HepG2 (cell line): ENCODE measurements around the gene CCDC7. TPM values are rescaled to one million over a fixed set of nuclear protein-coding genes. Genes with fewer than 3 reads are reported as not detected.

Experiments used
- DMAP1 ChIP-seq: IDR thresholded peaks from 2 replicates; pipeline ENCODE4 v1.6.1; 2016
- HOXD1 ChIP-seq: sonication (generic); formaldehyde crosslinking; IDR thresholded peaks from 2 replicates; pipeline ENCODE4 v1.5.0; 2020; ENCODE audit warnings: missing genetic modification reagents
- IRX3 ChIP-seq: sonication (generic); formaldehyde crosslinking; IDR thresholded peaks from 2 replicates; pipeline ENCODE4 v1.8.1; 2023; ENCODE audit warnings: mild to moderate bottlenecking, low read depth, missing genetic modification reagents, borderline replicate concordance
- ISL2 ChIP-seq: sonication (generic); formaldehyde crosslinking; IDR thresholded peaks from 2 replicates; pipeline ENCODE4 v1.5.0; 2020; ENCODE audit warnings: missing genetic modification reagents
- KDM1A ChIP-seq: IDR thresholded peaks from 2 replicates; pipeline ENCODE4 v1.6.1; 2016; ENCODE audit warnings: missing compliant biosample characterization
- KMT2B ChIP-seq: IDR thresholded peaks from 2 replicates; pipeline ENCODE4 v1.6.1; 2016; ENCODE audit warnings: missing genetic modification reagents, missing compliant biosample characterization
- MEF2D ChIP-seq: sonication (generic); formaldehyde crosslinking; IDR thresholded peaks from 2 replicates; pipeline ENCODE4 v1.5.1; 2020; ENCODE audit warnings: mild to moderate bottlenecking, missing genetic modification reagents
- NBN ChIP-seq: fragments of 450-650 bp; conservative IDR thresholded peaks from 2 replicates; pipeline ENCODE4 v1.6.1; 2017
- NCOA2 ChIP-seq: sonication (generic); formaldehyde crosslinking; IDR thresholded peaks from 2 replicates; pipeline ENCODE4 v1.8.0; 2022; ENCODE audit warnings: inconsistent platforms
- NR2C2 ChIP-seq: sonication (generic); formaldehyde crosslinking; IDR thresholded peaks from 2 replicates; pipeline ENCODE4 v1.4.0; 2020; ENCODE audit warnings: missing genetic modification reagents, mild to moderate bottlenecking, moderate library complexity, borderline replicate concordance
- PAWR ChIP-seq: sonication (generic); formaldehyde crosslinking; IDR thresholded peaks from 2 replicates; pipeline ENCODE4 v1.4.0; 2020; ENCODE audit warnings: missing genetic modification reagents, mild to moderate bottlenecking, borderline replicate concordance
- RFX1 ChIP-seq: fragments of 450-650 bp; IDR thresholded peaks from 2 replicates; pipeline ENCODE4 v1.6.1; 2017
- SALL1 ChIP-seq: sonication (generic); formaldehyde crosslinking; IDR thresholded peaks from 2 replicates; pipeline ENCODE4 v1.8.0; 2022; ENCODE audit warnings: mild to moderate bottlenecking, missing genetic modification reagents
- TAF15 ChIP-seq: fragments of 200-400 bp; formaldehyde crosslinking; IDR thresholded peaks from one replicate; pipeline ENCODE4 v1.6.1; 2018; ENCODE audit warnings: mild to moderate bottlenecking, low read depth, low read length; ENCODE audit not compliant: poor library complexity, severe bottlenecking
- YEATS2 ChIP-seq: sonication (generic); formaldehyde crosslinking; IDR thresholded peaks from 2 replicates; pipeline ENCODE4 v1.4.0; 2020; ENCODE audit warnings: missing genetic modification reagents, borderline replicate concordance
- ZNF652 ChIP-seq: IDR thresholded peaks from 2 replicates; pipeline ENCODE4 v1.6.1; 2016; ENCODE audit warnings: low read depth, borderline replicate concordance
- ZNF678 ChIP-seq: sonication (generic); formaldehyde crosslinking; IDR thresholded peaks from 2 replicates; pipeline ENCODE4 v1.4.0; 2020; ENCODE audit warnings: mild to moderate bottlenecking, missing genetic modification reagents
- ZNF816 ChIP-seq: sonication (generic); formaldehyde crosslinking; IDR thresholded peaks from 2 replicates; pipeline ENCODE4 v1.8.0; 2022; ENCODE audit warnings: missing genetic modification reagents, mild to moderate bottlenecking, borderline replicate concordance
- polyA plus RNA-seq, 8 experiments: library from polyadenylated mRNA; depleted of rRNA in 3 of 8; stranded (reverse) in 7 of 8; unstranded in 1 of 8; fragments of >200 nt; fragmentation: Illumina TruSeq in 4 of 8; extraction: Trizol in 4 of 8; gene quantifications; 2 replicates each; pipeline versions ENCODE4 v1.2.1 to v1.2.3, GENCODE V29; 2011 to 2016; ENCODE audit warnings: low read depth in 4 of 8, missing spikeins in 1 of 8, mixed read lengths in 1 of 8; ENCODE audit not compliant: insufficient read depth in 1 of 8
- total RNA-seq, 5 experiments: library from RNA; depleted of rRNA; stranded (reverse); fragments of >200 nt; fragmentation: Illumina TruSeq; extraction: Trizol; gene quantifications; 2 replicates each; pipeline ENCODE4 v1.2.3, GENCODE V29; 2016; ENCODE audit warnings: low read depth in 1 of 5
- TF ChIP-seq, protein P1 (sequence below): sonication (generic); formaldehyde crosslinking; IDR thresholded peaks from 2 replicates; pipeline ENCODE4 v1.5.0; 2020; ENCODE audit warnings: mild to moderate bottlenecking, missing genetic modification reagents
- TF ChIP-seq, protein P2 (sequence below): sonication (generic); formaldehyde crosslinking; IDR thresholded peaks from 2 replicates; pipeline ENCODE4 v1.4.0; 2020; ENCODE audit warnings: missing genetic modification reagents, mild to moderate bottlenecking, borderline replicate concordance
- TF ChIP-seq, protein P3 (sequence below): sonication (generic); formaldehyde crosslinking; IDR thresholded peaks from 2 replicates; pipeline ENCODE4 v1.5.0; 2020; ENCODE audit warnings: missing genetic modification reagents, mild to moderate bottlenecking, borderline replicate concordance
- TF ChIP-seq, protein P4 (sequence below): sonication (generic); formaldehyde crosslinking; IDR thresholded peaks from 2 replicates; pipeline ENCODE4 v1.9.0; 2022; ENCODE audit warnings: low read depth, missing genetic modification reagents

Gene CCDC7
- total and polyA plus RNA-seq, 2 of the 13 experiments (the other 11 are each of a cell fraction or from before 2014, with no cell fraction given) = 0.40 to 1.8 TPM

DNA sequence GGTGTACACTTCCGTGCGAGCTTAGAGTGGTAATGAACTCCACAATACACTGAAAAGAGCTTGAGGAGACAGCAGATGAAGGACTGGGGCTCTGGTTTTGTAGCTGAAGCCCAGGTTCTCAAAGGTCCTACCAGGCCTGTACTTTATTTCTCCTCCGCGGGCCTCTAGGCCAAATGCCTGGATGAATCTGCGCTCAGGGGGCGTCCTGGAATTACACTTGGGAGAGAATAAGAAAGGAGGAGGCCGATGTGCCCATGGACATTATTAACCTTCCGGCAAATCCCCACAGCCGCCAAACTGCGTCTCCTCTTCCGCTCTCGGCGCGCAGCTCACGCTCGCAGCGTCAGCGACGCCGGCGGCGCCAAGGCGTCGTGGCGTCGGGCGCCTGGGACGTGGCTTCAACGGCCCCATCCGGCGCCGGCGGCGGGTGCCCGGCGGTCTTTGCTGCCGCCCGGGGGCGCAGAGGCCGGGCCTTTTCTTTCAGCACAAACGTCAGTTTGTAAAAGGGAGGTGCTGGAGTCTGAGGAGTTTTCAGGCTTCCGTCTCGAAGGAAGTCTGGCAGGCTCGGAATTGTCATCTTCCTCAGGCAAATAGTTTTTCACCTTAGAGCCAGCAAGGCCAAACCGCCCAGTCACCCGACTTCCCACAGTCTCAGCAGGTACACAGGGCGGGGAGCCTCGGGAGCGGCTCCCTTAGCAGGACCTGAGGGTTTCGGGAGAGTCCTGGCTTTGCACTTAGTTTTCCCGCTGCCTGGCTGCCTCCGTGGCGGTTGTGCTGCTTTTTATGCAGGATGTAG lies at the start of gene CCDC7 (continued):
- TF ChIP-seq, protein P1, sequence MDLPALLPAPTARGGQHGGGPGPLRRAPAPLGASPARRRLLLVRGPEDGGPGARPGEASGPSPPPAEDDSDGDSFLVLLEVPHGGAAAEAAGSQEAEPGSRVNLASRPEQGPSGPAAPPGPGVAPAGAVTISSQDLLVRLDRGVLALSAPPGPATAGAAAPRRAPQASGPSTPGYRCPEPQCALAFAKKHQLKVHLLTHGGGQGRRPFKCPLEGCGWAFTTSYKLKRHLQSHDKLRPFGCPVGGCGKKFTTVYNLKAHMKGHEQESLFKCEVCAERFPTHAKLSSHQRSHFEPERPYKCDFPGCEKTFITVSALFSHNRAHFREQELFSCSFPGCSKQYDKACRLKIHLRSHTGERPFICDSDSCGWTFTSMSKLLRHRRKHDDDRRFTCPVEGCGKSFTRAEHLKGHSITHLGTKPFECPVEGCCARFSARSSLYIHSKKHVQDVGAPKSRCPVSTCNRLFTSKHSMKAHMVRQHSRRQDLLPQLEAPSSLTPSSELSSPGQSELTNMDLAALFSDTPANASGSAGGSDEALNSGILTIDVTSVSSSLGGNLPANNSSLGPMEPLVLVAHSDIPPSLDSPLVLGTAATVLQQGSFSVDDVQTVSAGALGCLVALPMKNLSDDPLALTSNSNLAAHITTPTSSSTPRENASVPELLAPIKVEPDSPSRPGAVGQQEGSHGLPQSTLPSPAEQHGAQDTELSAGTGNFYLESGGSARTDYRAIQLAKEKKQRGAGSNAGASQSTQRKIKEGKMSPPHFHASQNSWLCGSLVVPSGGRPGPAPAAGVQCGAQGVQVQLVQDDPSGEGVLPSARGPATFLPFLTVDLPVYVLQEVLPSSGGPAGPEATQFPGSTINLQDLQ (CRISPR knock-in tag) = no peak
- TF ChIP-seq, protein P2, sequence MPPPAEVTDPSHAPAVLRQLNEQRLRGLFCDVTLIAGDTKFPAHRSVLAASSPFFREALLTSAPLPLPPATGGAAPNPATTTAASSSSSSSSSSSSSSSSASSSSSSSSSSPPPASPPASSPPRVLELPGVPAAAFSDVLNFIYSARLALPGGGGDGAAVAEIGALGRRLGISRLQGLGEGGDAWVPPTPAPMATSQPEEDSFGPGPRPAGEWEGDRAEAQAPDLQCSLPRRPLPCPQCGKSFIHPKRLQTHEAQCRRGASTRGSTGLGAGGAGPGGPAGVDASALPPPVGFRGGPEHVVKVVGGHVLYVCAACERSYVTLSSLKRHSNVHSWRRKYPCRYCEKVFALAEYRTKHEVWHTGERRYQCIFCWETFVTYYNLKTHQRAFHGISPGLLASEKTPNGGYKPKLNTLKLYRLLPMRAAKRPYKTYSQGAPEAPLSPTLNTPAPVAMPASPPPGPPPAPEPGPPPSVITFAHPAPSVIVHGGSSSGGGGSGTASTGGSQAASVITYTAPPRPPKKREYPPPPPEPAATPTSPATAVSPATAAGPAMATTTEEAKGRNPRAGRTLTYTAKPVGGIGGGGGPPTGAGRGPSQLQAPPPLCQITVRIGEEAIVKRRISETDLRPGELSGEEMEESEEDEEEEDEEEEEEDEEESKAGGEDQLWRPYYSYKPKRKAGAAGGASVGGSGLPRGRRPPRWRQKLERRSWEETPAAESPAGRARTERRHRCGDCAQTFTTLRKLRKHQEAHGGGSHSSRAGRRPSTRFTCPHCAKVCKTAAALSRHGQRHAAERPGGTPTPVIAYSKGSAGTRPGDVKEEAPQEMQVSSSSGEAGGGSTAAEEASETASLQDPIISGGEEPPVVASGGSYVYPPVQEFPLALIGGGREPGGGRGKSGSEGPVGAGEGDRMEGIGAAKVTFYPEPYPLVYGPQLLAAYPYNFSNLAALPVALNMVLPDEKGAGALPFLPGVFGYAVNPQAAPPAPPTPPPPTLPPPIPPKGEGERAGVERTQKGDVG = no peak
- TF ChIP-seq PAWR (CRISPR knock-in tag) = no peak
- TF ChIP-seq DMAP1 (CRISPR knock-in tag) = peak; percentile 81
- TF ChIP-seq TAF15 = no peak
- no peak; the same call in 1 of the 2 replicates for TF ChIP-seq NCOA2 (CRISPR knock-in tag)
- TF ChIP-seq ZNF652 (CRISPR knock-in tag) = no peak
- no peak for TF ChIP-seq RFX1
- TF ChIP-seq ZNF816 = no peak; the same call in 1 of the 2 replicates
- TF ChIP-seq SALL1 = peak; percentile 61
- TF ChIP-seq NR2C2 = 0 out of 2 replicates have a peak, but pooled peaks have one; percentile 35
- no peak for TF ChIP-seq MEF2D (CRISPR knock-in tag)
- no peak for TF ChIP-seq KDM1A (CRISPR knock-in tag)
- peak; percentile 72; the same call in 1 of the 2 replicates for TF ChIP-seq YEATS2 (CRISPR knock-in tag)
- TF ChIP-seq, protein P3, sequence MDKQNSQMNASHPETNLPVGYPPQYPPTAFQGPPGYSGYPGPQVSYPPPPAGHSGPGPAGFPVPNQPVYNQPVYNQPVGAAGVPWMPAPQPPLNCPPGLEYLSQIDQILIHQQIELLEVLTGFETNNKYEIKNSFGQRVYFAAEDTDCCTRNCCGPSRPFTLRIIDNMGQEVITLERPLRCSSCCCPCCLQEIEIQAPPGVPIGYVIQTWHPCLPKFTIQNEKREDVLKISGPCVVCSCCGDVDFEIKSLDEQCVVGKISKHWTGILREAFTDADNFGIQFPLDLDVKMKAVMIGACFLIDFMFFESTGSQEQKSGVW (CRISPR knock-in tag) = no peak
- no peak for TF ChIP-seq ZNF678 (CRISPR knock-in tag)
- TF ChIP-seq IRX3 (CRISPR knock-in tag) = peak; percentile 72; the same call in 1 of the 2 replicates
- TF ChIP-seq NBN = no peak
- 0 out of 2 replicates have a peak, but pooled peaks have one; percentile 22 for TF ChIP-seq ISL2
- TF ChIP-seq KMT2B = peak; percentile 60; the same call in 1 of the 2 replicates
- TF ChIP-seq, protein P4, sequence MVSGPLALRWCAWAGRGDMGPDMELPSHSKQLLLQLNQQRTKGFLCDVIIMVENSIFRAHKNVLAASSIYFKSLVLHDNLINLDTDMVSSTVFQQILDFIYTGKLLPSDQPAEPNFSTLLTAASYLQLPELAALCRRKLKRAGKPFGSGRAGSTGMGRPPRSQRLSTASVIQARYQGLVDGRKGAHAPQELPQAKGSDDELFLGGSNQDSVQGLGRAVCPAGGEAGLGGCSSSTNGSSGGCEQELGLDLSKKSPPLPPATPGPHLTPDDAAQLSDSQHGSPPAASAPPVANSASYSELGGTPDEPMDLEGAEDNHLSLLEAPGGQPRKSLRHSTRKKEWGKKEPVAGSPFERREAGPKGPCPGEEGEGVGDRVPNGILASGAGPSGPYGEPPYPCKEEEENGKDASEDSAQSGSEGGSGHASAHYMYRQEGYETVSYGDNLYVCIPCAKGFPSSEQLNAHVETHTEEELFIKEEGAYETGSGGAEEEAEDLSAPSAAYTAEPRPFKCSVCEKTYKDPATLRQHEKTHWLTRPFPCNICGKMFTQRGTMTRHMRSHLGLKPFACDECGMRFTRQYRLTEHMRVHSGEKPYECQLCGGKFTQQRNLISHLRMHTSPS = no peak
- no peak for TF ChIP-seq HOXD1
